ENCODE measurements around the gene TMEM114.

The TMEM114 gene

GRCh38 chr16:8530752-8531384, 59.4 kb downstream of the TMEM114 start:
- TF ChIP-seq CTCF (IDR thresholded peaks at IDR 0.05; ENCODE audit: control insufficient read depth, insufficient read depth, low read depth, low read length, missing control alignments) = no peak
- H3K4me3 ChIP-seq (ENCODE audit: control insufficient read depth, low read depth, low read length) = no peak overlapping the region
- no peak for DNase-seq (ENCODE audit: low read depth)

- H3K4me3 ChIP-seq (ENCODE audit: control insufficient read depth, low read depth, low read length) = no peak overlapping the region
- no peak for TF ChIP-seq CTCF (IDR thresholded peaks at IDR 0.05; ENCODE audit: control insufficient read depth, insufficient read depth, low read depth, low read length, missing control alignments)
- DNase-seq (ENCODE audit: low read depth) = no peak
Measured at GRCh38 chr16:8528471-8528870, 61.8 kb downstream of the TMEM114 start.

GRCh38 chr16:8523932-8524331, 66.4 kb downstream of the TMEM114 start:
- no peak for TF ChIP-seq CTCF (IDR thresholded peaks at IDR 0.05; ENCODE audit: control insufficient read depth, insufficient read depth, low read depth, low read length, missing control alignments)

GRCh38 chr16:8522757-8523156, 67.6 kb downstream of the TMEM114 start:
- TF ChIP-seq CTCF (IDR thresholded peaks at IDR 0.05; ENCODE audit: control insufficient read depth, insufficient read depth, low read depth, low read length, missing control alignments) = no peak
- DNase-seq (ENCODE audit: low read depth) = no peak
- H3K4me3 ChIP-seq (ENCODE audit: control insufficient read depth, low read depth, low read length) = no peak overlapping the region

More at GRCh38 chr16:8523932-8524331, 66.4 kb downstream of the TMEM114 start:
- no peak for DNase-seq (ENCODE audit: low read depth)
- no peak overlapping the region for H3K4me3 ChIP-seq (ENCODE audit: control insufficient read depth, low read depth, low read length)

- no peak for TF ChIP-seq CTCF (IDR thresholded peaks at IDR 0.05; ENCODE audit: control insufficient read depth, insufficient read depth, low read depth, low read length, missing control alignments)
- no peak for DNase-seq (ENCODE audit: low read depth)
- H3K4me3 ChIP-seq (ENCODE audit: control insufficient read depth, low read depth, low read length) = no peak overlapping the region
Measured at GRCh38 chr16:8519643-8520042, 70.7 kb downstream of the TMEM114 start.
